ENCODE measurements around the gene RHBDL3. TPM values are rescaled to one million over a fixed set of nuclear protein-coding genes. Genes with fewer than 3 reads are reported as not detected.
A peak's percentile ranks its signal among the peaks of the same experiment; 100 is the strongest.

The RHBDL3 gene
- total RNA-seq, 1 experiment from 2014 or later, result 12.5 TPM

DNA sequence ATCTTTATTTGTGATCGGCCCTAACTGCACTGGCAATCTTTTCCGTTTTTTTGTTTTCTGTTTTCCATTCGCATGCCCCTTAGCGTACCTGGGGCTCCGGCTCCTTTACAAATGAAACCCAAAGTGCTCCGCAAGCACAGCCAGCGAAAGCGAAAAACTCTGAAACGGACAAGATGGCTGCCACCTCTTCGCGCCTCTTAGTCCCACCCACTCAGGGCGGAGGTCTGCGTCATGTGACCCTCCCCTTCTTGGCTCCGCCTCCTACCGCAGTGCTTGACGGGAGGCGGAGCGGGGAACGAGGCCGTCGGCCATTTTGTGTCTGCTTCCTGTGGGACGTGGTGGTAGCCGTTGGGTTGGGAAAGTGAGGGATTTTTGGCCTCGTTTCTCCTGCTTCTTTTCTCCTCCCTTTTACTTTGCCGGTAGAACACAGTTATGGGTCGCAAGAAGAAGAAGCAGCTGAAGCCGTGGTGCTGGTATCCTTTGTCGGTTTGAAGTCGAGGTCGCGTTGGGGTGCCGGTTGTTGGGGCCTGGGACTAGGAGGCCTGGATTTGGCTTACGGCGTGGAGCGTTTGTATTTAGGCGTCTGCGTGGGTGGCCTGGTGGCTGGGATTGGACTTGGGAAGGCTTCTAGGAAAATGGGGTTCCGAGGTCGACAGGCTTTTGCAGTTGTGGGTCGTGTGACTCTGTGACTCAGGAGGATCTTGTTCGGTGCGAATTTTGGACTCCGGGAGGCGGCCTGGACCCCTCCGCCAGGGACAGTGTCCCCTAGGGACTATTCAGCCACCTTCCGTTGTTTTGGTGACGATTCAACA, 84.4 kb downstream of the RHBDL3 start, which contains the start of gene ZNF207:
Gene ZNF207 (plus strand): TSS at position 304 of the 812 bp plus-strand sequence. CDS start 129 bp downstream, at position 433.
- Histone ChIP-seq H3K23ac (ENCODE audit: insufficient read length, low read depth, low read length) (no peak within 1 kb of the TSS), H3K79me1 (ENCODE audit: insufficient read depth, low read depth, low read length, poor library complexity, severe bottlenecking) (no peaks in the 10 kb centered on the region), H2AK5ac (ENCODE audit: insufficient read length, low read length) (no peak within 1 kb of the TSS), H3K4ac (ENCODE audit: low read depth, low read length) (peak within 1 kb of the TSS; percentile 71; the same call in 1 of the 2 replicates), H2BK20ac (ENCODE audit: low read depth, low read length, poor library complexity, severe bottlenecking) (no peak within 1 kb of the TSS), H2BK5ac (ENCODE audit: insufficient read length, low read length) (peak within 1 kb of the TSS; percentile 95), H3K27ac (ENCODE audit: insufficient read length, low read depth, low read length) (peak within 1 kb of the TSS; percentile 93), H3K4me2 (ENCODE audit: insufficient read depth, insufficient read length, low read length) (peak within 1 kb of the TSS; percentile 73), H3K9ac (ENCODE audit: extremely low read depth, insufficient read length, low read length) (peak within 1 kb of the TSS; percentile 100), H2AFZ (ENCODE audit: low read length) (peak within 1 kb of the TSS; percentile 42), H3K27me3 (ENCODE audit: insufficient read depth, low read length) (no peaks in the 10 kb centered on the region), H2BK120ac (ENCODE audit: low read depth, low read length, poor library complexity, severe bottlenecking) (peak within 1 kb of the TSS; percentile 86), H3K14ac (ENCODE audit: insufficient read depth, low read length) (peak within 1 kb of the TSS; percentile 98), H3K23me2 (ENCODE audit: insufficient read length, low read depth, low read length, poor library complexity, severe bottlenecking) (peaks cover 5% of the 10 kb centered on the region), H4K5ac (ENCODE audit: insufficient read length, low read depth, low read length) (peak within 1 kb of the TSS; percentile 93), H3K79me2 (ENCODE audit: insufficient read depth, low read length) (peaks cover 42% of the 10 kb centered on the region), H4K8ac (replicated peaks; ENCODE audit: insufficient read length, low read depth, low read length) (peak within 1 kb of the TSS; percentile 86), H3T11ph (ENCODE audit: low read length) (peak within 1 kb of the TSS; percentile 78), H4K20me1 (ENCODE audit: control insufficient read depth, insufficient read depth, insufficient read length) (no peaks in the 10 kb centered on the region), H3K56ac (ENCODE audit: insufficient read length, low read depth, low read length) (peak within 1 kb of the TSS; percentile 97), H2BK15ac (ENCODE audit: low read depth, low read length) (no peak within 1 kb of the TSS), H3K9me3 (ENCODE audit: control insufficient read depth, low read depth, low read length) (no peaks in the 10 kb centered on the region), H2BK12ac (ENCODE audit: insufficient read length, low read depth, low read length) (peak within 1 kb of the TSS; percentile 38), H4K91ac (ENCODE audit: insufficient read length, low read depth, low read length) (peak within 1 kb of the TSS; percentile 39), H3K18ac (ENCODE audit: insufficient read length, low read depth, low read length) (peak within 1 kb of the TSS; percentile 98), H3K4me1 (ENCODE audit: insufficient read depth, low read length) (no peaks in the 10 kb centered on the region; the same call in 1 of the 2 replicates)
- Mint-ChIP-seq H3K9me3 (peaks cover 2 to 6% of the 10 kb centered on the region in 2 experiments; a peak in 3 of 5 replicates), H3K4me3 (peak within 1 kb of the TSS; percentile 99), H3K27ac (peak within 1 kb of the TSS; percentile 100), H3K27me3 (ENCODE audit: low read depth) (no peaks in the 10 kb centered on the region; the same call in 1 of the 2 replicates), H3K36me3 (ENCODE audit: insufficient read depth in 1 of 3, low read depth in 3 of 3) (peaks cover 35 to 48% (median 47%) of the 10 kb centered on the region in 3 experiments), H3K4me1 (peaks cover 15 to 32% of the 10 kb centered on the region in 2 experiments)
- TF ChIP-seq, protein P1, sequence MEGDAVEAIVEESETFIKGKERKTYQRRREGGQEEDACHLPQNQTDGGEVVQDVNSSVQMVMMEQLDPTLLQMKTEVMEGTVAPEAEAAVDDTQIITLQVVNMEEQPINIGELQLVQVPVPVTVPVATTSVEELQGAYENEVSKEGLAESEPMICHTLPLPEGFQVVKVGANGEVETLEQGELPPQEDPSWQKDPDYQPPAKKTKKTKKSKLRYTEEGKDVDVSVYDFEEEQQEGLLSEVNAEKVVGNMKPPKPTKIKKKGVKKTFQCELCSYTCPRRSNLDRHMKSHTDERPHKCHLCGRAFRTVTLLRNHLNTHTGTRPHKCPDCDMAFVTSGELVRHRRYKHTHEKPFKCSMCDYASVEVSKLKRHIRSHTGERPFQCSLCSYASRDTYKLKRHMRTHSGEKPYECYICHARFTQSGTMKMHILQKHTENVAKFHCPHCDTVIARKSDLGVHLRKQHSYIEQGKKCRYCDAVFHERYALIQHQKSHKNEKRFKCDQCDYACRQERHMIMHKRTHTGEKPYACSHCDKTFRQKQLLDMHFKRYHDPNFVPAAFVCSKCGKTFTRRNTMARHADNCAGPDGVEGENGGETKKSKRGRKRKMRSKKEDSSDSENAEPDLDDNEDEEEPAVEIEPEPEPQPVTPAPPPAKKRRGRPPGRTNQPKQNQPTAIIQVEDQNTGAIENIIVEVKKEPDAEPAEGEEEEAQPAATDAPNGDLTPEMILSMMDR (conservative IDR thresholded peaks at IDR 0.05), result no peak
- WGBS (ENCODE audit: extremely low coverage, insufficient read length, low lambda C conversion rate), result no CpG with 5 or more reads among the region's 47 CpGs
- DNase-seq, result peak; percentile 97
